Muscle of back (tissue), 11 donors: ENCODE results near the gene HOXA6. TPM values are rescaled to one million over a fixed set of nuclear protein-coding genes. Genes with fewer than 3 reads are reported as not detected.

ENCODE experiments used
- DNase-seq, 3 donors: peaks; one replicate each; pipeline versions ENCODE4 v3.0.0 to v3.0.0-alpha.2; 2013
- polyA plus RNA-seq, 10 donors: library from polyadenylated mRNA; unstranded; fragments of 120-200 nt; gene quantifications; one replicate each; pipeline ENCODE4 v1.2.1, GENCODE V29; 2013; ENCODE audit not compliant: insufficient read length in 10 of 10

Gene HOXA6
- polyA plus RNA-seq, 10 donors: 0.27 to 7.4 (median 2.3) TPM

DNA sequence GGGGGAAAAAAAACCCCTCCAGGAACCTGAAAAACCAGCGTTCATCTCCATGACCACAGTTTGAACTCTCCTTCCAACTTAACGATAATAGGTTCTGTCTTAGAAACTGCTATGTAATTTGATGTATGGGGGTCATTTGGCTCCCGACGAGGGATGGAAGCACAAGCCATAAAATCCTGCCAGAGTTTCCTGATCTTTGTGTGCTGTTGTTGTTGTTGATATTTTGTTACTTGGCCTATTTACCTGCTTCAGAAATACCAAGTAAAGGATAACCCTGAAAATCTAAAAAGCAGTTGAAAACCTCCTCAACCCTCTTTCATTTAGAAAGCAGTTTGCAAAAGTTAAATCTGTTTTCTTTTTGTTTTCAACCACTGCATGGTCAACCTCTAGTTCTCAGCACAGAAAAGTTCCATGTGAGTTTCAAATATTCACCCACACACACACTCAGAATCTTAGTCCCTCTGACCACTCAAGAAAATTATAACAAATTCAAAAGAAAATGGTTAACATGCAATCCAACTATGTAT, 35.8 kb downstream of the HOXA6 start:
- DNase-seq: peak in 2 of 3 donors; percentile 44 to 67

- DNase-seq: peak in 2 of 3 donors; percentile 63 to 79
Observed at GRCh38 chr7:27111042-27111750, 36.4 kb downstream of the HOXA6 start.

GRCh38 chr7:27110186-27111031, 37.2 kb downstream of the HOXA6 start:
- DNase-seq: peak in 2 of 3 donors; percentile 83 to 89

- DNase-seq: peak in 2 of 3 donors; percentile 70 to 85
Observed at GRCh38 chr7:27109466-27110185, 37.9 kb downstream of the HOXA6 start.

GRCh38 chr7:27108390-27109127, 39.0 kb downstream of the HOXA6 start:
- DNase-seq: peak in 2 of 3 donors; percentile 80 to 81

GRCh38 chr7:27107391-27108381, 39.9 kb downstream of the HOXA6 start:
- DNase-seq: peak in 2 of 3 donors; percentile 42 to 54

GRCh38 chr7:27106901-27107240, 40.7 kb downstream of the HOXA6 start:
- no peak for DNase-seq

GRCh38 chr7:27106181-27106900, 41.2 kb downstream of the HOXA6 start:
- DNase-seq: peak in 2 of 3 donors; percentile 60 to 83

DNA sequence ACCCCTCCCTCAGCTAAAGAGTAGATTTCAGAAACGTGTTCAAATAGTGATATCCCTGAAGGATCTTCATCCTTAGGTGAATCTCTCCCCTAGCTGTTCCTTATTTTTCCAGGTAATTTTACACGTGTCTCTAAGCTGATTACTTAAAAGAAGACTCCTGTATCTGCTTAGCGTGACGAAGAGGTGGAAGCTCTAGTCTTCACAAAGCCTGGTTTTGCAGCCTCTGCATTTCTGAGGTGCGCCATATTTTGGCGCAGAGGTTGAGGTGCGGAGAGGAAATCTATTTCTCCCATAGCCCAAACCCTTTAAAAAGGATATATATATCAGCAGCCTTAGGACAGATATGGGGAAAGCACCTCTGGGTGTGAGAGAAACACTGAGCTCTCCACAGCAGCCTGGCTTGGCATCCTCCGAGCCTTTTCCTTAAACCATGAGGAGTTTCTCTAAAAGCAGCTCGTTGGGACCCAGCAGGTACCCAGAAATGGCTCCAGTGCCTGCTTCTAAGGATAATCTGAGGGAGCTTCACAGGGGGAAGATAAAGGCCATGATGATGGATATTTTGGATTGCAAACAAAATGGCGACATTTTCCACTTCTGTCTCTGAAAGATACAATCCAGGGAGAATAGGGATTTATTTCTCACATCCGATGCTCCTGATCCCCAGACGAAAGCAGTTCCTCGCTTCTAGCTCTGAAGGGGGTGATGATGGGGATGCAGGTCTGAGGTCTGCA, 42.1 kb downstream of the HOXA6 start:
- DNase-seq: peak in 2 of 3 donors; percentile 45 to 47

- DNase-seq: peak in 2 of 3 donors; percentile 71 to 80
Observed at GRCh38 chr7:27104341-27105058, 43.1 kb downstream of the HOXA6 start.

GRCh38 chr7:27103489-27104226, 43.9 kb downstream of the HOXA6 start:
- peak in 2 of 3 donors; percentile 45 to 65 for DNase-seq

DNA sequence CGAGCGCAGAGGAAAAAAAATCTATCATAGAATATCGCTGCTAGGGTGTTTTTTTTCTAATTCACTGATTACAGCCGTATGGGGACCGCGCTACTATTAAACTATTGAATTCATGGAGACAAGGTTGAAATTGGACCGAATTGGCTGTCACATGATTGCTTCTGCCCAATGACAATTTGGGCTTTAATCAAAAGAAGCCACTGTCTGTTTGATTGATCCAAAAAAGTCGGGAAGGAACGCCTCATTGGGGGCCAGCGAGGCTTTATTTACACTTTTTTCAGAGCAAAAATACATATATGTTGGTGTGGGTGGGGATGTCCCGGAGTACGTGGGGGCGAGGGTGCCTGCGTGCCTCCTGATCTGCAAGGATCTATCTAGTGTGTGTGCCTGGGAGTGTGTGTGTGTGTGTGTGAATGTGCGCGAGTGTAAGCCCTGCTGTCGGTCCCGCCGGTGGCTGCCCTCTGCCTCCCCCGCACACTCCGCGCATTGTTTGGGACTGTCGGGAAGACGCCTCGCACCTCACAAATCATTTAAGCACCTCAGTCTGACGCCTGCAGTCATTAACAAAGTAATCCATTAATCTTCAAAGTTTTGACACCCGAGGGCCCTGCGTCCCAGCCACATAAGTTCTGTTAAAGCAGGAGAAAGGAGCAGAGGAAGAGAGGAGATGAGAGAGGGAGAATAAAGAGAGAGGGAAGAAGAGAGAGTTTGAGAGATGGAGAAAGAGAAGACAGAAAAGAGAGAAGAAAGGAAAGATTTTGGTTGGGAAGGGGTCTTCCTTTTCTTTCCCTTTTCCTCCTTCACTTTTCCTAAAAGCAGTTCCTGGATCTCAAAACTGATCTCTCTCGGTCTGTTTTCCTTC, 44.8 kb downstream of the HOXA6 start, which contains the start of gene HOXA2:
TSS of gene HOXA2 (minus strand) at position 103 of the 862 bp plus-strand sequence. CDS start 183 bp downstream, outside the sequence.
- peak in 2 of 3 donors; percentile 70 to 76 for DNase-seq

DNA sequence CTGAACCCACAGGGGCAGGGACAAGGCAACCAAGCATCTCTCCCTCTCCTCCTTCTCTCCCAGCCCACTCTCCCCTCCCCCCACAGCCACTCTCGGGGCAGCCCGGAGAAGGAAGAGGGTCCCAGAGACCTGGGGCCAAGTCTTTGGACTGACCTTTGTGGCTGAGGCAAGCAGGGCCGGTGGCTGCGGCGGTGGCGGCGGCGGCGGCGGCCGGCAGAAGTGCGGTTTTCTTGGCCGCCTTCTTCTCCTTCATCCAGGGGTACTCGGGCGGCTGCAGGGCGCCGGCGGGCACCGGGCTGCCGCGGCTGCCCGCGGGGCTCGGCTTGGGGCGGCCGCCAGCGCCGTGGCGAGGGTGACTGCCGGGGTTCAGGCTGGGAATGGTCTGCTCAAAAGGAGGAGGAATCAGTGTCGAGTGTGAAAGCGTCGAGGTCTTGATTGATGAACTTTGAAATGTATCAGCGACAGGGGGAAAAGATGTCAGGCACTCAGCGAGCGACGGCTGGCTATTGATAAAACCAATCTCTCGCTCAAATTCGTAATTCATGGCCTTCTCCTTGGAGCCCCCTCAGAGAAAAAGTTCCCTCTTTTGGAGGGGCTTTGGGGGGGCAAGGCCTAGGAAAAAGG, 45.5 kb downstream of the HOXA6 start:
- DNase-seq: peak in 1 of 3 donors; percentile 49

DNA sequence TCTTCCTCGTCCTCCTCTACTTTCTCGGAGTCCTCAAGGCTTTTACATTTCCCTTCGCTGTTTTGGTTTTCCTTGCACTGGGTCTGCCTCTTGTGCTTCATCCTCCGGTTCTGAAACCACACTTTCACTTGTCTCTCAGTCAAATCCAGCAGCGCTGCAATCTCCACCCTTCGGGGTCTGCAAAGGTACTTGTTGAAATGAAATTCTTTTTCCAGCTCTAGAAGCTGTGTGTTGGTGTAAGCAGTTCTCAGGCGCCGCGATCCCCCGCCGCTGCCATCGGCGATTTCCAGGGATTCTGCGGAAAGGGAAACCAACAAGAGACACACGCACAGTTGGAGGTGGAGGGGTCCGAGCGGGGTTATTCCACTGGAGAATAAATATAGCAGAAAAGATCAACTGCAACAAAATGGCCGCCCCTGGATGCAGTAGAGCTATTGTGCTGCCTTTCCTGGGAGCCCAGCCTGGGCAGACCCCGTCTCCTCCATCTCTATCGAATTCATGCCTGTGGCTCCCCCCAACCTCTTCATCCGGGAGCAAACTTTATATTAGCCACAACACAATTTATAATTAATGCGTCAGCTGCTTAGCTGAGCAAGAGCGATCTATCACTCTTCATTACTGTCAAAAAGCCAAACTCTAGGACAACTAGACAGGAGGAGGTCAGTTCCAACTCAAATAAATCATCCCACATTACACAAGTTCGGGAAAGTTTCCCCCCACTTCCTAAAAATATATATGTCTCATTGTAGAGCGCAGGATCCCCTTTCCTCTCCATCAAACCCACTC, 46.2 kb downstream of the HOXA6 start:
- DNase-seq: peak in 2 of 3 donors; percentile 70 to 78
